HCEC 1CT (cell line): ENCODE data around the gene OR2L13.
"Not testable (repeated sequence)": the region's sequence is repeated elsewhere in the genome, so short reads cannot be mapped to it uniquely, and the experiment has no call there.

ENCODE experiments used
- DNase-seq: peaks from one replicate; pipeline ENCODE4 v3.0.0-alpha.2; 2017

Gene OR2L13, protein sequence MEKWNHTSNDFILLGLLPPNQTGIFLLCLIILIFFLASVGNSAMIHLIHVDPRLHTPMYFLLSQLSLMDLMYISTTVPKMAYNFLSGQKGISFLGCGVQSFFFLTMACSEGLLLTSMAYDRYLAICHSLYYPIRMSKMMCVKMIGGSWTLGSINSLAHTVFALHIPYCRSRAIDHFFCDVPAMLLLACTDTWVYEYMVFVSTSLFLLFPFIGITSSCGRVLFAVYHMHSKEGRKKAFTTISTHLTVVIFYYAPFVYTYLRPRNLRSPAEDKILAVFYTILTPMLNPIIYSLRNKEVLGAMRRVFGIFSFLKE

DNA sequence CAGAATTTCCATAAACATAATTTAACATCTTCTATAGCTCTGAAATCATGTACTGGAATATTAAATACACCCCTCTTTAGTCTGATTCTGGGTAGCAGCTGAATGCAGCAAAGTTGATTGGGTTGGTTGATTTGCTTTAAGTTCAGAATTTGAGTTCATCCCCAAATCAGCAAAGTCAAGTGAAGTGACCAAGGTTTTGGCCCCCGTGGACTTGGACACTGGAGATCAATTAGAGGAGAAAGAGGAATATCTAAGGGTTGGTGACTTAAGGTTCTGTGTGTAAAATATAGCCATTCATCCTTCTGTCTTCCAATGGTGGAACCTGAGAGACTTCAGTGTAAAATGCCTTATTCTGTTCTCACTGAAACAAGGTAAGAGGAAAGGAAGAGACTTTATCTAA is at the start of gene OR2L13:
Gene OR2L13 (plus strand): TSS at position 301 of the 400 bp plus-strand sequence. CDS start 4,192 bp downstream, outside the sequence.
- DNase-seq = no peak

- no peak for DNase-seq
Observed at GRCh38 chr1:248045209-248045608, 49.8 kb upstream of the OR2L13 start.

DNA sequence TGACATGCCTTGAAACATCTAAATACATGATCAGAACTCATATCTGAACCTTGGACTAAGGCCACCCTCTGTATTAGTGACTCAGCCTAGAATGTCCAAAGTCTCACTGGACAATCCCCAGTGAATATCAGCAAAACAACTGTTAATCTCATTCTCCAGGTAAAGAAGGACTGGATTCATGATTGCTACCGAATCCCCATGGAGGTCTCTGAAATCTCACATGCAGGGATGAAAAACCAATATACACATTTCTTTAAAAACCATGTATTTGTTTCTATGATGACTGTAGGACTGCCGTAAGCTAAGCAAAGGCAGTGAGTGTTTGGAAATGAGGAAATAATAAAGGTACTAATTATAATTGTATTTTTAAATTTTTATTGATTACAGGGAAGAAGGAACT is 48.4 kb upstream of the OR2L13 start, which contains the start of gene OR2L3:
Gene OR2L3 (plus strand): TSS at position 301 of the 400 bp plus-strand sequence. CDS start 13,846 bp downstream, outside the sequence.
- DNase-seq = no peak

GRCh38 chr1:248047008-248047407 is 48.0 kb upstream of the OR2L13 start:
- no peak for DNase-seq

DNA sequence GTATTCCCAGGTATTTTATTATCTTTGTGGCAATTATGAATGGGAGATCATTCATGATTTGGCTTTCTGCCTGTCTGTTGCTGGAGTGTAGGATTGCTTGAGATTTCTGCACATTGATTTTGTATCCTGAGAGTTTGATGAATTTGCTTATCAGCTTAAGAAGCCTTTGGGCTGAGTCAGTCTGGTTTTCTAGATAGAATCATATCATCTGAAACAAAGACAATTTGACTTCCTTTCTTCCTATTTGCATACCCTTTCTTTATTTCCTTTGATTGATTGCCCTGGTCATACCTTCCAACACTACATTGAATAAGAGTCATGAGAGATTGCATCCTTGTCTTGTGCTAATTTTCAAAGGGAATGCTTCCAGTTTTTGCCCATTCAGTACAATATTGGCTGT is 40.3 kb upstream of the OR2L13 start:
- no peak for DNase-seq

DNA sequence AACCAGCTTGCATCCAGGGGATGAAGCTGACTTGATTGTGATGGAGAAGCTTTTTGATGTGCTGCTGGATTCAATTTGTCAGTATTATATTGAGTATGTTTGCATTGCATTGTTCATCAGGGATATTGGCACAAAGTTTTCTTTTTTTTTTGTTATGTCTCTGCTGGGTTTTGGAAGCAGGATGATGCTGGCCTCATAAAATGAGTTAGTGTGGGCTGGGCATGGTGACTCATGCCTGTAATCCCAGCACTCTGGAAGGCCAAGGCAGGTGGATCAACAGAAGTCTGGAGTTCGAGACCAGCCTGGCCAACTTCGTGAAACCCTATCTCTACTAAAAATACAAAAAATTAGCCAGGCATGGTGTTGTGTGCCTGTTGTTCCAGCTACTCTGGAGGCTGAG is 39.7 kb upstream of the OR2L13 start:
- DNase-seq = no peak

GRCh38 chr1:248065071-248065470 is 29.9 kb upstream of the OR2L13 start:
- DNase-seq = no peak

DNA sequence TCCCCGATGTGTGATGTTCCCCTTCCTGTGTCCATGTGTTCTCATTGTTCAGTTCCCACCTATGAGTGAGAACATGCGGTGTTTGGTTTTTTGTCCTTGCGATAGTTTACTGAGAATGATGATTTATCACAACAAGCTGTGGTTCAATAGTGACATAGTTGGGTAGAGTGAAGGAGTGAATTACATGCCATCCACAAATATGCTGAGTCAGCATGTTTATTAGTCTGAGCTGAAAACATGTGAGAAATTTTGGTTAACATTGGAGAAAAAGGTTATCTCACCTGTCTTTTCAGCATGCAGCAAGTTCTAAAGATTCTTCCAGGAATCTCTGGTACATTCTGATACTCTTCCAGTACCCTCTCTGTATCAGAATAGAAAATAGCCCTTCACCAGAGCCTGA is 29.4 kb upstream of the OR2L13 start:
- no peak for DNase-seq

- DNase-seq = not testable (repeated sequence)
Observed at GRCh38 chr1:248083864-248084263, 11.1 kb upstream of the OR2L13 start.

- DNase-seq = no peak
Observed at GRCh38 chr1:248098529-248098928, 3.5 kb downstream of the OR2L13 start.

DNA sequence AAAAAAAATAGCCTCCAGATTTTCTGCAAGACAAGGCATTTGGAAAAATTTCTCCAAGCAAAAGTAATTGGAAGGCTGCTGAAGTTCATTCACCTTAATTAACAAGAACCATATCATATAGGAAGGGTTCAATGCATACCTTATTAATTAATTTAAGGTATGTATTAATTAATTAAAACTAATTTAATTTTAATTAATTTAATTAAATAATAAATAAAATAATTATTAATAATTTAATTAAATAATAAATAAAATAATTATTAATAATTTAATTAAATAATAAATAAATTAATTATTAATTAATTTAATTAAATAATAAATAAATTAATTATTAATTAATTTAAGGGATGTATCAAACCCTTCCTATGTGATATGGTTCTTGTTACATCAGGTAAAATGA is 7.9 kb downstream of the OR2L13 start:
- DNase-seq = no peak

- DNase-seq = no peak
Observed at GRCh38 chr1:248111157-248111556, 16.2 kb downstream of the OR2L13 start.

GRCh38 chr1:248114890-248115289 is 19.9 kb downstream of the OR2L13 start:
- peak; percentile 70 for DNase-seq

- no peak for DNase-seq
Observed at GRCh38 chr1:248127653-248128052, 32.7 kb downstream of the OR2L13 start.

GRCh38 chr1:248136811-248137210 is 41.8 kb downstream of the OR2L13 start:
- DNase-seq = no peak

DNA sequence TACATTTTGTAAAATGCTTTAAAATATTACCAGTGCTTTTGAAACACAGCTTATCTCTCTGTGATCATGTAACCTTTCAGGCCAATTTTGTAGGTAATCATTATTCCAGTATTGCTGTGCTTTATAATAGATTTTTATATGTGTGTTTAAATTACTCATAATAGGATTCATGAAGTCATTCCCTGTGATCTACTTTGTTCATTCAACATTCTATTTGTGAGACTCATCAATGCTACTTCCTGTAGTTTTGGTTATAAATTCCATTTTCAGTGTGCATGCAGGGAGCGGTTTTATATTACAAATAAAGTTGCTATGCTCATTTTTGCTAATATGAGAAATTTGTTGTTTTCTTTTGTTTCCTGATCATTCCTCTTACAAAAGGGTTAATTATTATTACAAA is 45.9 kb downstream of the OR2L13 start:
- peak; percentile 51 for DNase-seq

GRCh38 chr1:248143311-248143710 is 48.3 kb downstream of the OR2L13 start:
- no peak for DNase-seq

GRCh38 chr1:248144513-248145198 is 49.7 kb downstream of the OR2L13 start, which contains the start of gene OR2M5:
Gene OR2M5, plus strand, starts transcription at chr1:248145148. Its CDS starts 0 bp downstream, at chr1:248145148.
- no peak for DNase-seq
